ENCODE data around the gene IREB2. TPM values are rescaled to one million over a fixed set of nuclear protein-coding genes. Genes with fewer than 3 reads are reported as not detected.

IREB2 gene
- total RNA-seq, 1 experiment from 2014 or later, result 86.4 TPM

DNA sequence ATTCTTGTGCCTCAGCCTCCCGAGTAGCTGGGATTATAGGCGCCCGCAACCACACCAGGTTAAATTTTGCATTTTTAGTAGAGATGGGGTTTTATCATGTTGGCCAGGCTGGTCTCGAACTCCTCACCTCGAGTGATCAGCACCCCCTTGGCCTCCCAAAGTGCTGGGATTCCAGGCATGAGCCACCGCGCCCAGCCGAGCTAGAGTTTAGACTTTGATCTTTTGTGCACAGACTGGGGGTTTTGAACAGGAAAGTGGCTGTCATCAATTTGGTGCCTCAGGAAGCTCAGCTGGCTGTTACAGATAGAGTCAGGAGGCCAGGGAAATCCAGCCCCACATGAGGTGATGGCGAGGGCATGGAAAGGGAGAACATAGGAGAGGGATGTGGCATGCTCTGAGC lies 19.3 kb upstream of the IREB2 start:
- no peak for DNase-seq (ENCODE audit: low spot score)
- ChIA-PET POLR2A (ENCODE audit: low non-redundant PET) (no interaction called here), CTCF (no interaction called here)
- no peaks in the 10 kb centered on the region for H3K4me1 ChIP-seq (ENCODE audit: insufficient read depth, low read length, poor library complexity, severe bottlenecking)
- H3K36me3 ChIP-seq (ENCODE audit: insufficient read depth, low read length, poor library complexity, severe bottlenecking), result no peaks in the 10 kb centered on the region
- H3K27ac ChIP-seq (ENCODE audit: low read depth, low read length, poor library complexity, severe bottlenecking), result no peak overlapping the region
- intact Hi-C loops (cut with micrococcal nuclease; ENCODE audit: unreplicated experiment), result no loop called here
- no peak for TF ChIP-seq EZH2 (IDR thresholded peaks at IDR 0.05; ENCODE audit: borderline replicate concordance, low read depth, low read length, poor library complexity, severe bottlenecking)
- TF ChIP-seq, protein P1, sequence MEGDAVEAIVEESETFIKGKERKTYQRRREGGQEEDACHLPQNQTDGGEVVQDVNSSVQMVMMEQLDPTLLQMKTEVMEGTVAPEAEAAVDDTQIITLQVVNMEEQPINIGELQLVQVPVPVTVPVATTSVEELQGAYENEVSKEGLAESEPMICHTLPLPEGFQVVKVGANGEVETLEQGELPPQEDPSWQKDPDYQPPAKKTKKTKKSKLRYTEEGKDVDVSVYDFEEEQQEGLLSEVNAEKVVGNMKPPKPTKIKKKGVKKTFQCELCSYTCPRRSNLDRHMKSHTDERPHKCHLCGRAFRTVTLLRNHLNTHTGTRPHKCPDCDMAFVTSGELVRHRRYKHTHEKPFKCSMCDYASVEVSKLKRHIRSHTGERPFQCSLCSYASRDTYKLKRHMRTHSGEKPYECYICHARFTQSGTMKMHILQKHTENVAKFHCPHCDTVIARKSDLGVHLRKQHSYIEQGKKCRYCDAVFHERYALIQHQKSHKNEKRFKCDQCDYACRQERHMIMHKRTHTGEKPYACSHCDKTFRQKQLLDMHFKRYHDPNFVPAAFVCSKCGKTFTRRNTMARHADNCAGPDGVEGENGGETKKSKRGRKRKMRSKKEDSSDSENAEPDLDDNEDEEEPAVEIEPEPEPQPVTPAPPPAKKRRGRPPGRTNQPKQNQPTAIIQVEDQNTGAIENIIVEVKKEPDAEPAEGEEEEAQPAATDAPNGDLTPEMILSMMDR (conservative IDR thresholded peaks at IDR 0.05; ENCODE audit: low read depth, low read length), result no peak
- no peaks in the 10 kb centered on the region for H3K9me3 ChIP-seq (ENCODE audit: low read depth, low read length, poor library complexity, severe bottlenecking)
- no peaks in the 10 kb centered on the region for H3K27me3 ChIP-seq (replicated peaks; ENCODE audit: insufficient read depth, low read depth, low read length, poor library complexity)
- H3K4me3 ChIP-seq (ENCODE audit: low read depth, low read length, poor library complexity, severe bottlenecking), result no peak overlapping the region
- no TSS peak for BruUV-seq (replicated peaks)

- no peaks in the 10 kb centered on the region for H3K9me3 ChIP-seq (ENCODE audit: low read depth, low read length, poor library complexity, severe bottlenecking)
- DNase-seq (ENCODE audit: low spot score), result no peak
- intact Hi-C loops (cut with micrococcal nuclease; ENCODE audit: unreplicated experiment), result no loop called here
- H3K4me3 ChIP-seq (ENCODE audit: low read depth, low read length, poor library complexity, severe bottlenecking), result no peak overlapping the region
- H3K27me3 ChIP-seq (replicated peaks; ENCODE audit: insufficient read depth, low read depth, low read length, poor library complexity), result no peaks in the 10 kb centered on the region
- CTCF ChIA-PET, result no interaction called here
- BruUV-seq (replicated peaks), result no TSS peak
- H3K4me1 ChIP-seq (ENCODE audit: insufficient read depth, low read length, poor library complexity, severe bottlenecking), result no peaks in the 10 kb centered on the region
- H3K27ac ChIP-seq (ENCODE audit: low read depth, low read length, poor library complexity, severe bottlenecking), result no peak overlapping the region
- no peak for TF ChIP-seq EZH2 (IDR thresholded peaks at IDR 0.05; ENCODE audit: borderline replicate concordance, low read depth, low read length, poor library complexity, severe bottlenecking)
- TF ChIP-seq, protein P1 (conservative IDR thresholded peaks at IDR 0.05; ENCODE audit: low read depth, low read length), result no peak
- H3K36me3 ChIP-seq (ENCODE audit: insufficient read depth, low read length, poor library complexity, severe bottlenecking), result no peaks in the 10 kb centered on the region
- POLR2A ChIA-PET (ENCODE audit: low non-redundant PET), result no interaction called here
These were observed 18.6 kb upstream of the IREB2 start for GRCh38 chr15:78419367-78419766.

DNA sequence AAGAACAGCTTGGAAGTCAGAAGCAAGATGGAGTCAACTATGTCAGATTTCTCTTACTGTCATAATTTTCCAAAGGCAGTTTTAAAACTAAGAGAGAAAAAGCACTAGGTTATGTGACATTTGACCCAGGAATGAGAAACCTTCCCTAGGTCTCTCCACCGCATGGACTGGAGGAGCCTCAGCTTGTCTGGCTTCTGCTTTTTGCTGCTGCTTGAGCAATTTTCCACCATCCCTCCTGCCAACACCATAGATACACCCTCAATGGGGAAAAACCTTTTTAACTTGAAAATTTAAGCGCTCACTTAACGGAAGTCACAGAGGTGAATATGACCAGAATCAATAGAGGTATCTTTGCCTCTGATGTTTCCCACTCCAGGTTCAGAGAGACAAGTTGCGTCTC lies 17.8 kb upstream of the IREB2 start:
- DNase-seq (ENCODE audit: low spot score), result no peak
- no peaks in the 10 kb centered on the region for H3K27me3 ChIP-seq (replicated peaks; ENCODE audit: insufficient read depth, low read depth, low read length, poor library complexity)
- H3K27ac ChIP-seq (ENCODE audit: low read depth, low read length, poor library complexity, severe bottlenecking), result no peak overlapping the region
- no peaks in the 10 kb centered on the region for H3K9me3 ChIP-seq (ENCODE audit: low read depth, low read length, poor library complexity, severe bottlenecking)
- H3K4me1 ChIP-seq (ENCODE audit: insufficient read depth, low read length, poor library complexity, severe bottlenecking), result no peaks in the 10 kb centered on the region
- H3K36me3 ChIP-seq (ENCODE audit: insufficient read depth, low read length, poor library complexity, severe bottlenecking), result no peaks in the 10 kb centered on the region
- ChIA-PET CTCF (no interaction called here), POLR2A (ENCODE audit: low non-redundant PET) (no interaction called here)
- no peak overlapping the region for H3K4me3 ChIP-seq (ENCODE audit: low read depth, low read length, poor library complexity, severe bottlenecking)
- intact Hi-C loops (cut with micrococcal nuclease; ENCODE audit: unreplicated experiment), result no loop called here
- no TSS peak for BruUV-seq (replicated peaks)
- TF ChIP-seq EZH2 (IDR thresholded peaks at IDR 0.05; ENCODE audit: borderline replicate concordance, low read depth, low read length, poor library complexity, severe bottlenecking), result no peak
- TF ChIP-seq, protein P1 (conservative IDR thresholded peaks at IDR 0.05; ENCODE audit: low read depth, low read length), result no peak
